ENCODE measurements around the gene LARGE1. TPM values are rescaled to one million over a fixed set of nuclear protein-coding genes. Genes with fewer than 3 reads are reported as not detected.

Gene LARGE1
- total and polyA plus RNA-seq, 2 of the 4 experiments (the other 2 are of a cell fraction), result 6.2 to 12.4 TPM

DNA sequence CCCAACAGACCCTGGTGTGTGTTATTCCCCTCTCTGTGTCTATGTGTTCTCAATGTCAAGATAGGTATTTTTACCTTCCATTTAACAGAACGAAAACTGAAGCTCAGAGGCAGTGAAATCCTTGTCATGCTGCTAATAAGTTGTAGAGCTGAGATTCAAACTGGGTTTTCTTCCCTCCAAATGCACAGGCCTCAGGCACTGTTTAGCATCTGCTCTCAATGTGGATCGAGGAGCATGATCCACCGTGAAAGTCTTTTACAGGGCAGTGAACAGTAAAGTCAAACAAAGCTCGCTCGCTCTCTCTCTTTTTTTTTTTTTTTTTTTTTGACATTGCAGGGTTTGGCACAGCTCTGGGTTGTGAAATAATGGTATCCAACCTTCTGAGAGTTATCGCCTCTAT lies 461.1 kb downstream of the LARGE1 start:
- H3K4me1 ChIP-seq (ENCODE audit: control insufficient read depth, insufficient read depth, low read length), result no peaks in the 10 kb centered on the region
- no peaks in the 10 kb centered on the region for H3K9me1 ChIP-seq (ENCODE audit: insufficient read depth, low read length)
- H2BK20ac ChIP-seq (ENCODE audit: low read depth, low read length), result no peak overlapping the region
- H3K4ac ChIP-seq (ENCODE audit: low read depth, low read length), result no peak overlapping the region
- no peak overlapping the region for H4K91ac ChIP-seq (ENCODE audit: insufficient read depth, low read depth, low read length)
- WGBS, 2 experiments (ENCODE audit: extremely low coverage in 2 of 2, insufficient read length in 1 of 2), result no CpG with 5 or more reads among the region's 6 CpGs
- H3K4me3 ChIP-seq (ENCODE audit: insufficient read depth, low read depth, low read length), result no peak overlapping the region
- DNase-seq, result no peak
- TF ChIP-seq RAD21 (IDR thresholded peaks at IDR 0.05; ENCODE audit: low read length) (no peak), MAFK (IDR thresholded peaks at IDR 0.05; ENCODE audit: low read depth, low read length) (no peak), RCOR1 (IDR thresholded peaks at IDR 0.05; ENCODE audit: insufficient replicate concordance, low read length) (no peak), MXI1 (IDR thresholded peaks at IDR 0.05; ENCODE audit: borderline replicate concordance, low read depth, low read length) (no peak), SMC3 (IDR thresholded peaks at IDR 0.05; ENCODE audit: low read depth, low read length) (no peak), NFE2L2 (IDR thresholded peaks at IDR 0.05; ENCODE audit: low read depth, low read length) (no peak), FOS (IDR thresholded peaks at IDR 0.05; ENCODE audit: low read depth, low read length) (no peak)
- TF ChIP-seq, protein P1, sequence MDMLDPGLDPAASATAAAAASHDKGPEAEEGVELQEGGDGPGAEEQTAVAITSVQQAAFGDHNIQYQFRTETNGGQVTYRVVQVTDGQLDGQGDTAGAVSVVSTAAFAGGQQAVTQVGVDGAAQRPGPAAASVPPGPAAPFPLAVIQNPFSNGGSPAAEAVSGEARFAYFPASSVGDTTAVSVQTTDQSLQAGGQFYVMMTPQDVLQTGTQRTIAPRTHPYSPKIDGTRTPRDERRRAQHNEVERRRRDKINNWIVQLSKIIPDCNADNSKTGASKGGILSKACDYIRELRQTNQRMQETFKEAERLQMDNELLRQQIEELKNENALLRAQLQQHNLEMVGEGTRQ (IDR thresholded peaks at IDR 0.05; ENCODE audit: low read depth, low read length), result no peak
- TF ChIP-seq, protein P2, sequence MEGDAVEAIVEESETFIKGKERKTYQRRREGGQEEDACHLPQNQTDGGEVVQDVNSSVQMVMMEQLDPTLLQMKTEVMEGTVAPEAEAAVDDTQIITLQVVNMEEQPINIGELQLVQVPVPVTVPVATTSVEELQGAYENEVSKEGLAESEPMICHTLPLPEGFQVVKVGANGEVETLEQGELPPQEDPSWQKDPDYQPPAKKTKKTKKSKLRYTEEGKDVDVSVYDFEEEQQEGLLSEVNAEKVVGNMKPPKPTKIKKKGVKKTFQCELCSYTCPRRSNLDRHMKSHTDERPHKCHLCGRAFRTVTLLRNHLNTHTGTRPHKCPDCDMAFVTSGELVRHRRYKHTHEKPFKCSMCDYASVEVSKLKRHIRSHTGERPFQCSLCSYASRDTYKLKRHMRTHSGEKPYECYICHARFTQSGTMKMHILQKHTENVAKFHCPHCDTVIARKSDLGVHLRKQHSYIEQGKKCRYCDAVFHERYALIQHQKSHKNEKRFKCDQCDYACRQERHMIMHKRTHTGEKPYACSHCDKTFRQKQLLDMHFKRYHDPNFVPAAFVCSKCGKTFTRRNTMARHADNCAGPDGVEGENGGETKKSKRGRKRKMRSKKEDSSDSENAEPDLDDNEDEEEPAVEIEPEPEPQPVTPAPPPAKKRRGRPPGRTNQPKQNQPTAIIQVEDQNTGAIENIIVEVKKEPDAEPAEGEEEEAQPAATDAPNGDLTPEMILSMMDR (conservative IDR thresholded peaks at IDR 0.05; ENCODE audit: low read depth, low read length), result no peak
- H3K36me3 ChIP-seq (ENCODE audit: control insufficient read depth, insufficient read depth, low read length), result no peaks in the 10 kb centered on the region; the same call in 1 of the 2 replicates
- H3K4me2 ChIP-seq (ENCODE audit: low read depth, low read length), result no peak overlapping the region
- in situ Hi-C loops (cut with MboI; ENCODE audit: low sequenced_read_pairs) (no loop called here), dilution Hi-C loops (cut with HindIII; ENCODE audit: low sequenced_read_pairs, unreplicated experiment) (no loop called here), intact Hi-C loops (cut with micrococcal nuclease) (no loop called here)
- H4K8ac ChIP-seq (ENCODE audit: low read depth in 2 of 2, low read length in 2 of 2), result no peak overlapping the region
- H3K79me1 ChIP-seq (ENCODE audit: low read depth in 1 of 2, low read length in 2 of 2), result no peaks in the 10 kb centered on the region
- no peak overlapping the region for H3K23ac ChIP-seq (ENCODE audit: low read depth, low read length)
- no TSS peak for BruUV-seq (replicated peaks)
- no peaks in the 10 kb centered on the region for H3K27me3 ChIP-seq (ENCODE audit: control insufficient read depth, insufficient read depth, low read length)
- ATAC-seq (ENCODE audit: low read depth), result no peak
- H4K5ac ChIP-seq (ENCODE audit: low read depth, low read length), result no peak overlapping the region
- no peak overlapping the region for H2BK120ac ChIP-seq (ENCODE audit: low read depth, low read length)
- H3K18ac ChIP-seq (ENCODE audit: low read depth, low read length), result no peak overlapping the region
- CTCF ChIA-PET, result interaction anchor here (0.6 kb wide), 1 partner anchor 19 kb away, joined by 3 read pairs; no protein-coding TSS in a partner anchor
- no peak overlapping the region for H3K27ac ChIP-seq (ENCODE audit: insufficient read depth, low read length)
- H4K20me1 ChIP-seq (ENCODE audit: insufficient read depth, low read length), result no peaks in the 10 kb centered on the region
- no peak overlapping the region for H3K56ac ChIP-seq (ENCODE audit: extremely low read depth, insufficient read depth, low read length)
- H2BK5ac ChIP-seq (ENCODE audit: low read depth, low read length, poor library complexity, severe bottlenecking), result no peak overlapping the region
- no peak overlapping the region for H2AK5ac ChIP-seq (ENCODE audit: low read depth, low read length)
- no peak overlapping the region for H2AK9ac ChIP-seq (replicated peaks; ENCODE audit: low read depth, low read length, poor library complexity)
- no peak overlapping the region for H2AFZ ChIP-seq (replicated peaks; ENCODE audit: low read length, poor library complexity)
- POLR2A ChIA-PET (ENCODE audit: unreplicated experiment), result no interaction called here
- H3K9ac ChIP-seq (ENCODE audit: low read depth, low read length), result no peak overlapping the region
- H2BK15ac ChIP-seq (ENCODE audit: low read depth, low read length), result no peak overlapping the region
- H3K9me3 ChIP-seq (ENCODE audit: control insufficient read depth, insufficient read depth, low read length), result peaks cover 3% of the 10 kb centered on the region; the same call in 1 of the 2 replicates
- H3K14ac ChIP-seq (replicated peaks; ENCODE audit: low read depth, low read length), result no peak overlapping the region

Measured in IMR-90 (cell line).